AG10803 (cell line): ENCODE results near the gene SDHB.

Experiments used
- DNase-seq: peaks from one replicate; pipeline ENCODE4 v3.0.0; 2010; ENCODE audit warnings: low read depth
- H3K4me3 ChIP-seq: 2 replicates; pipeline ENCODE4 v1.5.1; 2011; ENCODE audit warnings: mild to moderate bottlenecking, low read length, control low read depth
- CTCF ChIP-seq: conservative IDR thresholded peaks from 2 replicates; pipeline ENCODE4 v1.5.1; 2011; ENCODE audit warnings: mild to moderate bottlenecking, low read length, control low read depth, inconsistent platforms

Gene SDHB

DNA sequence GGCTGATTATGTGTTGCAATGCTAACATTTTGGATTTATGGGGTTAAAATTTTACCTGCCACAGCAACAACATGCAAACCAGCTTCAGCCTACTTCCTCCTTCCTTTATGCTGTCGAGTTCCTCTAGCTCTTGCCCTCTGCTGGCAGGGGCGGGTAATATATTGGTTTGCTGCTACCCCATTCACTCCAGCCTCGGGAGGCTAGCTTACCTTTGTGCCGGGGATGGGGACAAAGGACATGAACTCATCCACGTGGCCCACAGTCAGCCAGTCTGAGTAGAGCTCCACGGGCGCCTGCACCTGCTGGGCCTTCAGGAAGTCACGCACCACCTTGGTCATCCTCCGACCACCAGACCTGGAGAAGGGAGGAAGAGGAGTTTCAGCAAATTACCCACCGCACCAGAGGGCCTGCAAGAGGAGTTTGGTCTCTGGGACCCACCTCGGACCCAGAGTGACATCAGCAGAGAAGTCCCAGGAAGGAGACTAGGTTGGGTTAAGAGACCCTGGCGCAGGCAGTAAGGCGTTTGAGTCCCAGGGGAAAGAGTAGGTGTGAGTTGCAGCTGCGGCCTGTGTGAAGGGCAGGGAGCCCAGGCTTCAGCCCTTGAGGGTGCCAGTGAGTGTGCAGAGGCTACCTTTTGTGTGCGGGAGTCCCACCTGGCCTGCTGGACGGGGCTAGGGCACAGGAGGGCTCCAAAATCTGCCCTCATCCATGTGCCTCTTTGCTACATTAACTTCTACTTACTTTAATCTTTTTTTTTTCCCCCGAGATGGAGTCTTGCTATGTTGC, 21.8 kb upstream of the SDHB start:
- H3K4me3 ChIP-seq = no peak overlapping the region

DNA sequence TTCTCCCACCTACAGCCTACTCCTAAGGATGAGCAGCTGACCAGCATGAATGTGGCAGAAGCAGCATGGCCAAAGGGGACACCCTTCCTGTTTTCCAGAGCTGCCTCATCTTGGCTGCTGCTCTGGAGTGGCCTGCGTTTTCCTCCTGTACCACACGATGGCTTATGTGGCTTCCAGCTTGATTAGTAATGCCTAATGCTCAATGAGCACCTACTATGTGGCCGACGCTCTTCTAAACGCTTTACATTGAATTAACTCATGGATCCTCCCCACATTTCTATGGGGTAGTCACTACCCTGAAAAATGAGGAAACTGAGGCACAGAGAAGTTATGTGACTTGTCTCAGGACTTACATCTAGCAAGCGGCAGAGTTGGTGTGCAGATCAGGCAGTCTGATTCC, 18.0 kb upstream of the SDHB start:
- H3K4me3 ChIP-seq = no peak overlapping the region
- TF ChIP-seq CTCF = no peak
- DNase-seq = no peak

More for the DNA sequence above, 21.8 kb upstream of the SDHB start:
- TF ChIP-seq CTCF = peak; percentile 43
- DNase-seq = no peak

DNA sequence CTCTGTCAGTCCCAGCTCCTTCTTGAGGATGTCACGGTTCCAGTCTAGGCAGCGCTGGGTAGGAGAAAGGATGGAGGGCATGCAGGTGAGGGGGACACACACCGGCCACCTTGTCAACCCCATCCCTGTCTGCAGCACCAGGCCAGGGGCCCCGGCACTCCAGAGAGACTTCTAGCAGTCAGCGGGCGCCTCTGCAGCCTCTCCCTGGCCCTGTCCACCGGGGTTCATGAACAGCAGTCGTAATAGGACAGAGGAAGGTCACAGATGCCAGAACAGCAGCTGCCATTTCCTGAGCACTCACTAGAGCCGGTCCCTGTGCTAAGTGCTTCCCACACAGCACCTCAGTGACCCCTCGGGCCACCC, 16.3 kb upstream of the SDHB start:
- no peak for DNase-seq
- TF ChIP-seq CTCF = no peak
- H3K4me3 ChIP-seq = no peak overlapping the region

DNA sequence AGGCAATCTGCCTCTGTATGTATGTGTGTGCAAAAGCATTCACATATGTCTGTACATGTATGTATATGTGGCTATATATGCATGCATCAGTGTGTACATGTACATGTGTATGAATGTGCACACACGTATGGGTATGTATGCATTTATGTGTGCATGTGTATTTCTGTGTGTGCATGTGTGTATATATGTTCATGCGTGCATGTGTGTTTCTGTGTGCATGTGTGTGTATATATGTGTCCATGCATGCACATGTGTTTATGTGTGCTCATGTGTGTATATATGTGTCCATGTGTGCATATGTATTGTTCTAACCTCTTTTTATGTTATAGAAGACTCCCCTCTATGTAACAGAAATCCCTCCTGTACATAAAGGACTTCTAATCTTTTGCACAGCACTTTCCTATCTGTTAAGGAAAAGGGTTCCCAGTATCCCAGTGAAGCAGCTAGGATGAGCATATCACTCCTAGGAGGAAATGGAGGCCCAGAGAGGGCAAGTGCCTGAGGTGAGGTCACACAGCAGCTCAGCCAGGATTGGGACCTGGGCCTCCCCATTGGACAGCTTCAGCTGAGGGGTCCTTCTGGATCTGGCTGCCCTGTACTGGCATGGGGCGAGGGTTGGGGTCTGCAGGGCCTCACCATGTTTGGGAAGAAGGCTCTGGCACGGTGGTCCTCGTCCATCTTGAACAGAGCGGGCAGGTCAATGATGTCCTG, 15.8 kb upstream of the SDHB start:
- no peak overlapping the region for H3K4me3 ChIP-seq
- TF ChIP-seq CTCF = no peak
- DNase-seq = no peak

DNA sequence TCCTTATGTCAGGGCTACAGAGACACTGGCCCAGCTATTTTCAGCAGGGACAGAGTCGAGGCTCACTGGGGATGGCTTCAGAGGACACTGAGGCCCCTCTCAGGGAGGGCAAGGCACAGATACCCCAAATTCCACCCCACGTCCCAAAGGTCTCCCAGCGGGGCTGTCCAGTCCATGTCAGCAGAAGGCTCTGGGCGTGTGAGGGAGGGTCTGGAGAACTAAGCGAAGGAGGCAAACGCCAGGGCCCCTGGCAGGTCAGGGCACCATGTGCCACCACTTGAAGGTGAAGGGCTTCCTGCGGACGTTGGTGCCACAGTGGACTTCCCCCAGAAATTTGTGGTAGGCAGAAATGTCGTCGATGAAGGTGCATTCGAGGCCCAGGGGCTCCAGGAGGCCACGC, 15.0 kb upstream of the SDHB start:
- H3K4me3 ChIP-seq = no peak overlapping the region
- no peak for TF ChIP-seq CTCF
- DNase-seq = no peak

DNA sequence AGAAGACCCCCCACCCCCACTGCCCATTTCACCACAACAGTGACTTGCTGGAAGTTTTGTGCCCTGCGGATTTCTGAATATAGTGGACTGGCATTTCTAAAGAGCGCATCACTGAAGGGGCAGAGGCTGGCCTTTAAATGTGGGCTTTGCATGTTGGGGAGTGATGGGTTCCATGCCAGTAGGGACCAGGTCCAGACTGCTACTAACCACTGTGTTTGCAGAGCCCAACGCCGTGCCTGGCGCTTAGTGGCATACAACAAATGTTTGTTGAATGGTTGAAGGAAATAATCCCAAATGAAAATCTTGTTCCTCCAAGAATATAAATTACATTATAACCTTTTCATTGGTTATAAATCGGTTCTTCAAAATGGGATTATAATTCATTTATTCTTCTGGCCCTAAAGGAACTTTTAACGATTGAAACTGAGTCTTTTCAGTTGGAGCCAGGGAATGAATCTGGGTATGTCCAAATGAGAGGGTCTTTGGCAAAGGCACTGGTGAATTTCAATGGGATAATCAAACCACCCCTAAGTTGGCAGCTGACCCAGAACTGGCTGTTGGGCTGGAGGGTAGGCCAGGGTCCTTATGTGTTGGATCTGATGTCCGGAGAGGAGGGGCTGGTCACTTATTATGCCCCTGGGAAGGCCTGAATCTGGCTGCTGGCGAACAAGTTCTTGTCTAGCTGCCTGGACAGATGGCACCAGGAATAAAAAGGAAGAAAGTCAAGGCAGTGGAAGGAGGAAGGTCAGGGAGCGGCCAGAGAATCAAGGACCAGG, 13.8 kb upstream of the SDHB start:
- no peak for DNase-seq
- no peak overlapping the region for H3K4me3 ChIP-seq
- TF ChIP-seq CTCF = no peak

GRCh38 chr1:17067069-17067426, 13.2 kb upstream of the SDHB start:
- DNase-seq = no peak
- H3K4me3 ChIP-seq = no peak overlapping the region
- no peak for TF ChIP-seq CTCF
